MM.1S (cell line): ENCODE data around the gene ZBTB7A.

ENCODE experiments used
- EZH2 ChIP-seq: fragments of 300-600 bp; sonication (generic); optimal IDR thresholded peaks from 2 replicates; pipeline ENCODE3; 2017; ENCODE audit warnings: low read depth, mild to moderate bottlenecking, antibody characterized with exemption, low read length, mixed read lengths
- TF ChIP-seq, protein P1 (sequence below): fragments of 300-600 bp; sonication (generic); IDR thresholded peaks from 2 replicates; pipeline ENCODE4 v1.5.1; 2016; ENCODE audit warnings: antibody characterized with exemption, low read length, mixed read lengths

DNA sequence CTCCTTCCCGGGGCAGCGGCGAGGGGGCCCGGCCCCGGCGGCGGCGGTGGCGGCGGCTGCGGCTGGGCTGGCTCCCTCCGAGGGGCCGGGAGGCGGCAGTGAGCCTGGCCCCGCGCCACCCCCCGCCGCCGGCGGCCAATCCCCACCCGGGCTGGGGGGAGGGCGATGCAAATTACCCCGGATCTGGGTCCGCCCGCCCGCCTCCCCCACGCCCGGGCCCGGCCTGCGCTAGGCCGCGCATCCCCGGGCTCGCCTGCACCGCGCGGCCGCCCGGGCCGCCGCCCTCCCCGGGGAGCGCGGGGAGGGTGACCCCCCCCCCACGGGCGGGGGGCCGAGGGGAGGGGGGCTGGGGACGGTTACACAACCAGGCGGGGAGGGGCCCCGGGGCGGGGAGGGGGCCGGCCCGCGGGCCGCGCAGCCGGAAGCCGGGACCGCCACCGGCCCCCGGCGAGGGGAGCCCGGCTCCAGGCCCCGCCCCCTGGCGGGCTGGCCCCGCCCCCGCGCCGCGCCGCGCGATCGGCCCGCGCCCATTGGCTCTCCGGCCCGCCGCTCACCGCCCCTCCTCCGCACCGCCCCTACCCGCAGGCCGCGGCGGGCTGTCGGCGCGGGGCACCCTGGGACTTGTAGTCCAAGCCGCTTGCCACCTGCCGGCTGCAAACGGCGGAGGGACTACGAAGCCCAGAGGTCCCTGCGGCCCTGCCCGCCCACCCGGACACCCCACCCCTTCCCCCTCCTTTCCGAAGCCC is 1.1 kb downstream of the ZBTB7A start:
- no peak for TF ChIP-seq EZH2
- TF ChIP-seq, protein P1, sequence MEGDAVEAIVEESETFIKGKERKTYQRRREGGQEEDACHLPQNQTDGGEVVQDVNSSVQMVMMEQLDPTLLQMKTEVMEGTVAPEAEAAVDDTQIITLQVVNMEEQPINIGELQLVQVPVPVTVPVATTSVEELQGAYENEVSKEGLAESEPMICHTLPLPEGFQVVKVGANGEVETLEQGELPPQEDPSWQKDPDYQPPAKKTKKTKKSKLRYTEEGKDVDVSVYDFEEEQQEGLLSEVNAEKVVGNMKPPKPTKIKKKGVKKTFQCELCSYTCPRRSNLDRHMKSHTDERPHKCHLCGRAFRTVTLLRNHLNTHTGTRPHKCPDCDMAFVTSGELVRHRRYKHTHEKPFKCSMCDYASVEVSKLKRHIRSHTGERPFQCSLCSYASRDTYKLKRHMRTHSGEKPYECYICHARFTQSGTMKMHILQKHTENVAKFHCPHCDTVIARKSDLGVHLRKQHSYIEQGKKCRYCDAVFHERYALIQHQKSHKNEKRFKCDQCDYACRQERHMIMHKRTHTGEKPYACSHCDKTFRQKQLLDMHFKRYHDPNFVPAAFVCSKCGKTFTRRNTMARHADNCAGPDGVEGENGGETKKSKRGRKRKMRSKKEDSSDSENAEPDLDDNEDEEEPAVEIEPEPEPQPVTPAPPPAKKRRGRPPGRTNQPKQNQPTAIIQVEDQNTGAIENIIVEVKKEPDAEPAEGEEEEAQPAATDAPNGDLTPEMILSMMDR: no peak
